ENCODE data around the gene SPINDOC. TPM values are rescaled to one million over a fixed set of nuclear protein-coding genes. Genes with fewer than 3 reads are reported as not detected.
A peak's percentile ranks its signal among the peaks of the same experiment; 100 is the strongest.

The SPINDOC gene
- polyA plus RNA-seq, 3 donors, result 0.10 to 3.3 (median 0.20) TPM

DNA sequence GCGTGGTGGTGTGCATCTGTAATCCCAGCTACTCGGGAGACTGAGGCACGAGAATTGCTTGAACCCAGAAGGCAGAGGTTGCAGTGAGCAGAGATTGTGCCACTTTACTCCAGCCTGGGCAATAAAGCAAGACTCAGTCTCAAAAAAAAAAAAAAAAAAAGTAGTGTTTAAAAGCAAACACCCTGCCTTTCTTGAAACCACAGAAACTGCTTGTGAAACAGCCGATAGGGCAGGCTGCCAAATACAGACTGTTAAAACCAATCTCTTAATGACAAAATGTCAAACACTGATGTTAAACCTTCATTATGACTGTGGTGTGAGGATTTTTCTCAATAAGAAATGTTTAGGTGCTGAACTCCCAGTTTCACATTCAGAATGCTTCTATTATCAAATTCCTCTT lies 53.0 kb downstream of the SPINDOC start:
- Histone ChIP-seq H3K27me3 (ENCODE audit: control insufficient read depth in 2 of 2, insufficient read depth in 2 of 2, low read length in 2 of 2) (no peaks in the 10 kb centered on the region), H3K4me1 (ENCODE audit: control insufficient read depth in 1 of 2, insufficient read depth in 2 of 2, low read length in 2 of 2) (peaks cover 82 to 85% of the 10 kb centered on the region in 2 donors), H3K4me2 (replicated peaks; ENCODE audit: extremely low read depth, low read length, poor library complexity, severe bottlenecking) (peak overlapping the region; percentile 34), H4K20me1 (ENCODE audit: insufficient read depth, low read length) (peaks cover 89% of the 10 kb centered on the region), H3K27ac (ENCODE audit: low read depth in 1 of 2, low read length in 2 of 2) (peak overlapping the region; percentile 23 to 83), H3K9me3 (replicated peaks in 1 of 2; ENCODE audit: control insufficient read depth in 1 of 2, insufficient read depth in 1 of 2, low read length in 2 of 2) (no peaks in the 10 kb centered on the region), H3K4me3 (replicated peaks in 1 of 3; ENCODE audit: low read depth in 2 of 3, low read length in 3 of 3) (peak overlapping the region in 1 of 3 experiments; percentile 15), H3K36me3 (replicated peaks in 1 of 2; ENCODE audit: control insufficient read depth in 1 of 2, insufficient read depth in 2 of 2, low read length in 2 of 2) (peaks cover 0 to 17% of the 10 kb centered on the region in 2 donors), H3K79me2 (ENCODE audit: insufficient read depth, low read length) (peaks cover 96% of the 10 kb centered on the region), H2AFZ (ENCODE audit: insufficient read depth, low read depth, low read length, poor library complexity, severe bottlenecking) (no peak overlapping the region), H3K9ac (ENCODE audit: insufficient read depth, low read length, poor library complexity, severe bottlenecking) (peak overlapping the region; percentile 15)
- peak overlapping the region in 1 of 2 donors; percentile 67 for H3K4me3 Mint-ChIP-seq
- peaks cover 26 to 53% of the 10 kb centered on the region in 2 donors for H3K36me3 Mint-ChIP-seq
- H3K9me3 Mint-ChIP-seq, result no peaks in the 10 kb centered on the region
- peaks cover 82% of the 10 kb centered on the region for H3K4me1 Mint-ChIP-seq
- no CpG with 5 or more reads among the region's 4 CpGs for WGBS (ENCODE audit: insufficient coverage)
- peak; percentile 39 to 67 (median 48) for DNase-seq
- TF ChIP-seq, protein P1, sequence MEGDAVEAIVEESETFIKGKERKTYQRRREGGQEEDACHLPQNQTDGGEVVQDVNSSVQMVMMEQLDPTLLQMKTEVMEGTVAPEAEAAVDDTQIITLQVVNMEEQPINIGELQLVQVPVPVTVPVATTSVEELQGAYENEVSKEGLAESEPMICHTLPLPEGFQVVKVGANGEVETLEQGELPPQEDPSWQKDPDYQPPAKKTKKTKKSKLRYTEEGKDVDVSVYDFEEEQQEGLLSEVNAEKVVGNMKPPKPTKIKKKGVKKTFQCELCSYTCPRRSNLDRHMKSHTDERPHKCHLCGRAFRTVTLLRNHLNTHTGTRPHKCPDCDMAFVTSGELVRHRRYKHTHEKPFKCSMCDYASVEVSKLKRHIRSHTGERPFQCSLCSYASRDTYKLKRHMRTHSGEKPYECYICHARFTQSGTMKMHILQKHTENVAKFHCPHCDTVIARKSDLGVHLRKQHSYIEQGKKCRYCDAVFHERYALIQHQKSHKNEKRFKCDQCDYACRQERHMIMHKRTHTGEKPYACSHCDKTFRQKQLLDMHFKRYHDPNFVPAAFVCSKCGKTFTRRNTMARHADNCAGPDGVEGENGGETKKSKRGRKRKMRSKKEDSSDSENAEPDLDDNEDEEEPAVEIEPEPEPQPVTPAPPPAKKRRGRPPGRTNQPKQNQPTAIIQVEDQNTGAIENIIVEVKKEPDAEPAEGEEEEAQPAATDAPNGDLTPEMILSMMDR (IDR thresholded peaks at IDR 0.05), result no peak
- no peaks in the 10 kb centered on the region for H3K27me3 Mint-ChIP-seq (ENCODE audit: low read depth in 3 of 3)
- intact Hi-C loops (cut with micrococcal nuclease), result no loop called here
- H3K27ac Mint-ChIP-seq, result peak overlapping the region; percentile 78 to 95 (median 86)

DNA sequence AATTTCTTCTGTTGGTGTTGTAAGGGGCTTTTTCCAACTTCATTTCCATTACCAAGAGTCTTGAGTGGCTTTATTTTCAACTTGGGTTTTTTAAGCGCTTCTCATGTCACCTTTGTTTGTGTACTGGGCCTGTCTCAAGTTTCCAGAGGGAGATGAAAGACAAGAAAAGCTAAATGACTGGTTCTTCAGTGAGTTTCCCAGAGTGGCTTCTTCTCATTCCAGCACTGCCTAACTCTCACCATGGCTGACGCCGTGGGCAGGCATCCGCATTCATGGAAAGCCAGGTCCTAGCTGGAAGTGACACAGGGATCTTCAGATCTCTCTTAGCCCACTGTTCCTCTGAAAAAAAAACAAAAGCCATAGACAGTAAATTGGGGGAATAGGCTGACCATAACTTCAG lies 54.3 kb downstream of the SPINDOC start:
- H3K9ac ChIP-seq (ENCODE audit: insufficient read depth, low read length, poor library complexity, severe bottlenecking), result peak overlapping the region; percentile 10
- intact Hi-C loops (cut with micrococcal nuclease), result no loop called here
- Mint-ChIP-seq H3K36me3 (peaks cover 17 to 42% of the 10 kb centered on the region in 2 donors), H3K4me3 (no peak overlapping the region), H3K9me3 (no peaks in the 10 kb centered on the region), H3K27ac (peak overlapping the region; percentile 40 to 93 (median 78)), H3K4me1 (peaks cover 87% of the 10 kb centered on the region), H3K27me3 (ENCODE audit: low read depth in 3 of 3) (no peaks in the 10 kb centered on the region)
- H3K27me3 ChIP-seq (ENCODE audit: control insufficient read depth in 2 of 2, insufficient read depth in 2 of 2, low read length in 2 of 2), result no peaks in the 10 kb centered on the region
- TF ChIP-seq, protein P1 (IDR thresholded peaks at IDR 0.05), result no peak
- no peak overlapping the region for H3K4me2 ChIP-seq (replicated peaks; ENCODE audit: extremely low read depth, low read length, poor library complexity, severe bottlenecking)
- 100% methylated on average over 2 of the region's 4 CpGs for WGBS (ENCODE audit: insufficient coverage)
- peaks cover 89 to 90% of the 10 kb centered on the region in 2 donors for H3K4me1 ChIP-seq (ENCODE audit: control insufficient read depth in 1 of 2, insufficient read depth in 2 of 2, low read length in 2 of 2)
- H2AFZ ChIP-seq (ENCODE audit: insufficient read depth, low read depth, low read length, poor library complexity, severe bottlenecking), result no peak overlapping the region
- H3K27ac ChIP-seq (ENCODE audit: low read depth in 1 of 2, low read length in 2 of 2), result peak overlapping the region in 1 of 2 donors; percentile 83
- H3K9me3 ChIP-seq (replicated peaks in 1 of 2; ENCODE audit: control insufficient read depth in 1 of 2, insufficient read depth in 1 of 2, low read length in 2 of 2), result no peaks in the 10 kb centered on the region
- peaks cover 90% of the 10 kb centered on the region for H3K79me2 ChIP-seq (ENCODE audit: insufficient read depth, low read length)
- no peak for DNase-seq
- H3K4me3 ChIP-seq (replicated peaks in 1 of 3; ENCODE audit: low read depth in 2 of 3, low read length in 3 of 3), result no peak overlapping the region
- H3K36me3 ChIP-seq (replicated peaks in 1 of 2; ENCODE audit: control insufficient read depth in 1 of 2, insufficient read depth in 2 of 2, low read length in 2 of 2), result peaks cover 0 to 4% of the 10 kb centered on the region in 2 donors
- H4K20me1 ChIP-seq (ENCODE audit: insufficient read depth, low read length), result peaks cover 91% of the 10 kb centered on the region
